Cardiac muscle cell (in vitro differentiated cells and primary cell): ENCODE measurements around the gene PSME3IP1. TPM values are rescaled to one million over a fixed set of nuclear protein-coding genes. Genes with fewer than 3 reads are reported as not detected.

Experiments
- DNase-seq, 2 donors: peaks; one replicate each; pipeline versions ENCODE4 v3.0.0 to v3.0.0-alpha.2; 2010 to 2017; ENCODE audit warnings: low read depth in 1 of 2, low spot score in 1 of 2
- H3K27ac ChIP-seq: fragments of 200-600 bp; sonication (generic); 2 replicates; pipeline ENCODE4 v1.5.1; 2016
- H3K27me3 ChIP-seq: fragments of 200-600 bp; sonication (generic); 2 replicates; pipeline ENCODE4 v1.6.0; 2016; ENCODE audit warnings: control low read depth
- H3K36me3 ChIP-seq: fragments of 200-600 bp; sonication (generic); 2 replicates; pipeline ENCODE4 v1.5.1; 2016; ENCODE audit warnings: control low read depth
- H3K4me1 ChIP-seq: fragments of 200-600 bp; sonication (generic); 2 replicates; pipeline ENCODE4 v1.8.1; 2017; ENCODE audit warnings: low read depth, mild to moderate bottlenecking, mixed run types
- H3K4me3 ChIP-seq: fragments of 200-600 bp; sonication (generic); 2 replicates; pipeline ENCODE4 v1.5.1; 2016; ENCODE audit warnings: mild to moderate bottlenecking
- H3K9me3 ChIP-seq: fragments of 200-600 bp; sonication (generic); 2 replicates; pipeline ENCODE4 v1.5.1; 2017; ENCODE audit warnings: low read depth, mild to moderate bottlenecking, control low read depth
- CTCF ChIP-seq: IDR thresholded peaks from 2 replicates; pipeline ENCODE4 v1.5.1; 2012; ENCODE audit warnings: low read depth, mild to moderate bottlenecking, low read length
- polyA plus RNA-seq: library from polyadenylated mRNA; unstranded; fragments of >200 nt; fragmentation: Nextera tagmentation; extraction: Ambion mirVana; gene quantifications from 2 replicates; pipeline ENCODE4 v1.2.1, GENCODE V29; 2016
- total RNA-seq: library from RNA; depleted of rRNA; stranded (reverse); fragments of >200 nt; gene quantifications from 2 replicates; pipeline ENCODE4 v1.2.3, GENCODE V29; 2016

Gene PSME3IP1
- total and polyA plus RNA-seq, 2 experiments from 2014 or later: 73.6 to 108 TPM

- no peaks in the 10 kb centered on the region for H3K9me3 ChIP-seq
- no peak for DNase-seq
- no peaks in the 10 kb centered on the region for H3K27me3 ChIP-seq
- no peaks in the 10 kb centered on the region for H3K36me3 ChIP-seq
- H3K4me3 ChIP-seq: no peak overlapping the region
- no peaks in the 10 kb centered on the region for H3K4me1 ChIP-seq
- H3K27ac ChIP-seq: no peak overlapping the region
- no peak for TF ChIP-seq CTCF
Measured at GRCh38 chr16:57102888-57103851, 82.7 kb downstream of the PSME3IP1 start.

Other genes with a start within 250 kb of the PSME3IP1 start
- 0.27 TPM in 1 of 2 replicates, not detected in the other for gene CETP, start 224.1 kb downstream of the PSME3IP1 start, total RNA-seq
- 0.49 TPM in 1 of 2 replicates, not detected in the other for gene CETP, start 224.1 kb downstream of the PSME3IP1 start, polyA plus RNA-seq
- 0.18 TPM in 1 of 2 replicates, not detected in the other for gene NLRC5, start 196.5 kb downstream of the PSME3IP1 start, total RNA-seq
- gene NLRC5, start 196.5 kb downstream of the PSME3IP1 start, polyA plus RNA-seq: not detected in 2 replicates
- 26.5 and 43.0 TPM in 2 replicates for gene CPNE2, start 93.5 kb downstream of the PSME3IP1 start, total RNA-seq
- 25.5 and 49.6 TPM in 2 replicates for gene CPNE2, start 93.5 kb downstream of the PSME3IP1 start, polyA plus RNA-seq
- gene RSPRY1, start 290 bp upstream of the PSME3IP1 start, total RNA-seq: 24.4 and 30.3 TPM in 2 replicates
- 33.2 and 44.7 TPM in 2 replicates for gene RSPRY1, start 290 bp upstream of the PSME3IP1 start, polyA plus RNA-seq
- gene ARL2BP, start 59.2 kb upstream of the PSME3IP1 start, total RNA-seq: 72.7 and 107 TPM in 2 replicates
- gene ARL2BP, start 59.2 kb upstream of the PSME3IP1 start, polyA plus RNA-seq: 128 and 144 TPM in 2 replicates
- 11.4 and 14.2 TPM in 2 replicates for gene PLLP, start 98.6 kb upstream of the PSME3IP1 start, total RNA-seq
- gene PLLP, start 98.6 kb upstream of the PSME3IP1 start, polyA plus RNA-seq: 5.1 and 6.4 TPM in 2 replicates
- gene CCL22, start 172.7 kb upstream of the PSME3IP1 start, total RNA-seq: 0.09 TPM in 1 of 2 replicates, not detected in the other
- 0.45 and 0.56 TPM in 2 replicates for gene CCL22, start 172.7 kb upstream of the PSME3IP1 start, polyA plus RNA-seq
- 0.71 and 1.7 TPM in 2 replicates for gene CX3CL1, start 186.5 kb upstream of the PSME3IP1 start, total RNA-seq
- gene CX3CL1, start 186.5 kb upstream of the PSME3IP1 start, polyA plus RNA-seq: 0.33 and 0.41 TPM in 2 replicates
- not detected in 2 replicates for gene CCL17, start 218.7 kb upstream of the PSME3IP1 start, total RNA-seq
- gene CCL17, start 218.7 kb upstream of the PSME3IP1 start, polyA plus RNA-seq: not detected in 2 replicates